Liver (tissue), 3 donors: ENCODE measurements around the gene KIAA1217.

ENCODE experiments used
- EGR1 ChIP-seq, 2 donors: IDR thresholded peaks; 2 replicates each; pipeline ENCODE4 v1.6.1; 2016 to 2018; ENCODE audit warnings: antibody characterized with exemption in 2 of 2, low read depth in 2 of 2
- GABPA ChIP-seq, 2 donors: IDR thresholded peaks in 1 of 2; conservative IDR thresholded peaks in 1 of 2; 2 replicates each; pipeline ENCODE4 v1.6.1; 2016; ENCODE audit warnings: antibody characterized with exemption in 2 of 2, mild to moderate bottlenecking in 1 of 2, moderate library complexity in 1 of 2
- JUND ChIP-seq, 2 donors: IDR thresholded peaks; 2 replicates each; pipeline ENCODE4 v1.6.1; 2016; ENCODE audit warnings: antibody characterized with exemption in 2 of 2
- RAD21 ChIP-seq, 2 donors: IDR thresholded peaks; 2 replicates each; pipeline ENCODE4 v1.6.1; 2016; ENCODE audit warnings: antibody characterized with exemption in 2 of 2, mild to moderate bottlenecking in 2 of 2
- TAF1 ChIP-seq: conservative IDR thresholded peaks from 2 replicates; pipeline ENCODE4 v1.6.1; 2016; ENCODE audit warnings: antibody characterized with exemption, mild to moderate bottlenecking
- YY1 ChIP-seq: IDR thresholded peaks from 2 replicates; pipeline ENCODE4 v1.6.1; 2016; ENCODE audit warnings: antibody characterized with exemption, mild to moderate bottlenecking
- TF ChIP-seq, protein P1 (sequence below): fragments of 150-350 bp; IDR thresholded peaks from 2 replicates; pipeline ENCODE4 v1.5.1; 2017; ENCODE audit warnings: improper control_type of control experiment, low read depth, low read length; ENCODE audit not compliant: missing input control
- TF ChIP-seq, protein P2 (sequence below): IDR thresholded peaks from 2 replicates; pipeline ENCODE4 v1.6.1; 2016; ENCODE audit warnings: antibody characterized with exemption
- TF ChIP-seq, protein P3 (sequence below): IDR thresholded peaks from 2 replicates; pipeline ENCODE4 v1.6.1; 2016; ENCODE audit warnings: antibody characterized with exemption
- TF ChIP-seq, protein P4 (sequence below): IDR thresholded peaks from 2 replicates; pipeline ENCODE4 v1.6.1; 2016; ENCODE audit warnings: antibody characterized with exemption, mild to moderate bottlenecking
- TF ChIP-seq, protein P5 (sequence below): IDR thresholded peaks from 2 replicates; pipeline ENCODE4 v1.6.1; 2016; ENCODE audit warnings: antibody characterized with exemption
- donor health status: healthy.
- donor health status: healthy.

DNA sequence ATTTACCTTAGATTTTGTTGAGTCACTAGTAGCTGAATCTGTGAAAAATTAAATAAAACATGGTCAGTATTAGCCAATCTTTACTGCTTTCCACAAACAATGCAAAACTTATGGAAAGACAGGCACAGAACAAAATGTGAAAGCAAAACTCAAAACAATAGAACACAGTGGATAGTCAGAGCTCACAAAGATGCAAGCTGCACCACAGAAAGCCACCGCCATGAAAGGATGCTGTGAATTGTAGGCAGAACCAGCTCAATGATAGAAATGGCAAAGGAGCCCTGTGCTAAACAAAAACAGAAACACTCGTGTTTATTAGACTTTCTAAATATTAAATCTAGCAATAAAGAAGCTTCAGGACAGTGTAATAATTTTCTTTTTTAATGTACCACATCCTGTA is 380.3 kb downstream of the KIAA1217 start:
- TF ChIP-seq RAD21 (IDR thresholded peaks at IDR 0.05): no peak
- TF ChIP-seq, protein P1, sequence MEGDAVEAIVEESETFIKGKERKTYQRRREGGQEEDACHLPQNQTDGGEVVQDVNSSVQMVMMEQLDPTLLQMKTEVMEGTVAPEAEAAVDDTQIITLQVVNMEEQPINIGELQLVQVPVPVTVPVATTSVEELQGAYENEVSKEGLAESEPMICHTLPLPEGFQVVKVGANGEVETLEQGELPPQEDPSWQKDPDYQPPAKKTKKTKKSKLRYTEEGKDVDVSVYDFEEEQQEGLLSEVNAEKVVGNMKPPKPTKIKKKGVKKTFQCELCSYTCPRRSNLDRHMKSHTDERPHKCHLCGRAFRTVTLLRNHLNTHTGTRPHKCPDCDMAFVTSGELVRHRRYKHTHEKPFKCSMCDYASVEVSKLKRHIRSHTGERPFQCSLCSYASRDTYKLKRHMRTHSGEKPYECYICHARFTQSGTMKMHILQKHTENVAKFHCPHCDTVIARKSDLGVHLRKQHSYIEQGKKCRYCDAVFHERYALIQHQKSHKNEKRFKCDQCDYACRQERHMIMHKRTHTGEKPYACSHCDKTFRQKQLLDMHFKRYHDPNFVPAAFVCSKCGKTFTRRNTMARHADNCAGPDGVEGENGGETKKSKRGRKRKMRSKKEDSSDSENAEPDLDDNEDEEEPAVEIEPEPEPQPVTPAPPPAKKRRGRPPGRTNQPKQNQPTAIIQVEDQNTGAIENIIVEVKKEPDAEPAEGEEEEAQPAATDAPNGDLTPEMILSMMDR: no peak
- TF ChIP-seq, protein P2, sequence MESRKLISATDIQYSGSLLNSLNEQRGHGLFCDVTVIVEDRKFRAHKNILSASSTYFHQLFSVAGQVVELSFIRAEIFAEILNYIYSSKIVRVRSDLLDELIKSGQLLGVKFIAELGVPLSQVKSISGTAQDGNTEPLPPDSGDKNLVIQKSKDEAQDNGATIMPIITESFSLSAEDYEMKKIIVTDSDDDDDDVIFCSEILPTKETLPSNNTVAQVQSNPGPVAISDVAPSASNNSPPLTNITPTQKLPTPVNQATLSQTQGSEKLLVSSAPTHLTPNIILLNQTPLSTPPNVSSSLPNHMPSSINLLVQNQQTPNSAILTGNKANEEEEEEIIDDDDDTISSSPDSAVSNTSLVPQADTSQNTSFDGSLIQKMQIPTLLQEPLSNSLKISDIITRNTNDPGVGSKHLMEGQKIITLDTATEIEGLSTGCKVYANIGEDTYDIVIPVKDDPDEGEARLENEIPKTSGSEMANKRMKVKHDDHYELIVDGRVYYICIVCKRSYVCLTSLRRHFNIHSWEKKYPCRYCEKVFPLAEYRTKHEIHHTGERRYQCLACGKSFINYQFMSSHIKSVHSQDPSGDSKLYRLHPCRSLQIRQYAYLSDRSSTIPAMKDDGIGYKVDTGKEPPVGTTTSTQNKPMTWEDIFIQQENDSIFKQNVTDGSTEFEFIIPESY: no peak
- TF ChIP-seq, protein P3, sequence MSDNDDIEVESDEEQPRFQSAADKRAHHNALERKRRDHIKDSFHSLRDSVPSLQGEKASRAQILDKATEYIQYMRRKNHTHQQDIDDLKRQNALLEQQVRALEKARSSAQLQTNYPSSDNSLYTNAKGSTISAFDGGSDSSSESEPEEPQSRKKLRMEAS: no peak
- TF ChIP-seq, protein P4, sequence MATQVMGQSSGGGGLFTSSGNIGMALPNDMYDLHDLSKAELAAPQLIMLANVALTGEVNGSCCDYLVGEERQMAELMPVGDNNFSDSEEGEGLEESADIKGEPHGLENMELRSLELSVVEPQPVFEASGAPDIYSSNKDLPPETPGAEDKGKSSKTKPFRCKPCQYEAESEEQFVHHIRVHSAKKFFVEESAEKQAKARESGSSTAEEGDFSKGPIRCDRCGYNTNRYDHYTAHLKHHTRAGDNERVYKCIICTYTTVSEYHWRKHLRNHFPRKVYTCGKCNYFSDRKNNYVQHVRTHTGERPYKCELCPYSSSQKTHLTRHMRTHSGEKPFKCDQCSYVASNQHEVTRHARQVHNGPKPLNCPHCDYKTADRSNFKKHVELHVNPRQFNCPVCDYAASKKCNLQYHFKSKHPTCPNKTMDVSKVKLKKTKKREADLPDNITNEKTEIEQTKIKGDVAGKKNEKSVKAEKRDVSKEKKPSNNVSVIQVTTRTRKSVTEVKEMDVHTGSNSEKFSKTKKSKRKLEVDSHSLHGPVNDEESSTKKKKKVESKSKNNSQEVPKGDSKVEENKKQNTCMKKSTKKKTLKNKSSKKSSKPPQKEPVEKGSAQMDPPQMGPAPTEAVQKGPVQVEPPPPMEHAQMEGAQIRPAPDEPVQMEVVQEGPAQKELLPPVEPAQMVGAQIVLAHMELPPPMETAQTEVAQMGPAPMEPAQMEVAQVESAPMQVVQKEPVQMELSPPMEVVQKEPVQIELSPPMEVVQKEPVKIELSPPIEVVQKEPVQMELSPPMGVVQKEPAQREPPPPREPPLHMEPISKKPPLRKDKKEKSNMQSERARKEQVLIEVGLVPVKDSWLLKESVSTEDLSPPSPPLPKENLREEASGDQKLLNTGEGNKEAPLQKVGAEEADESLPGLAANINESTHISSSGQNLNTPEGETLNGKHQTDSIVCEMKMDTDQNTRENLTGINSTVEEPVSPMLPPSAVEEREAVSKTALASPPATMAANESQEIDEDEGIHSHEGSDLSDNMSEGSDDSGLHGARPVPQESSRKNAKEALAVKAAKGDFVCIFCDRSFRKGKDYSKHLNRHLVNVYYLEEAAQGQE: no peak
- TF ChIP-seq GABPA (IDR thresholded peaks at IDR 0.05 in 1 of 2, conservative IDR thresholded peaks at IDR 0.05 in 1 of 2): no peak
- no peak for TF ChIP-seq TAF1
- TF ChIP-seq JUND (IDR thresholded peaks at IDR 0.05): no peak
- no peak for TF ChIP-seq YY1
- TF ChIP-seq, protein P5, sequence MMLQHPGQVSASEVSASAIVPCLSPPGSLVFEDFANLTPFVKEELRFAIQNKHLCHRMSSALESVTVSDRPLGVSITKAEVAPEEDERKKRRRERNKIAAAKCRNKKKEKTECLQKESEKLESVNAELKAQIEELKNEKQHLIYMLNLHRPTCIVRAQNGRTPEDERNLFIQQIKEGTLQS: no peak
- no peak for TF ChIP-seq EGR1 (IDR thresholded peaks at IDR 0.05; ENCODE audit: low read depth in 2 of 2)
